NCI-H1417 (cell line): ENCODE measurements around the gene ARHGEF4.

ENCODE experiments used
- DNase-seq, 3 experiments: peaks; one replicate each; lab custom pipeline; 2025; lab: John Stamatoyannopoulos, UW

Gene ARHGEF4

GRCh38 chr2:130819608-130820278 is 17.0 kb upstream of the ARHGEF4 start:
- no peak for DNase-seq

- DNase-seq: no peak
Measured at GRCh38 chr2:130820279-130820861, 16.3 kb upstream of the ARHGEF4 start.

GRCh38 chr2:130821867-130822266 is 14.8 kb upstream of the ARHGEF4 start:
- DNase-seq: no peak

DNA sequence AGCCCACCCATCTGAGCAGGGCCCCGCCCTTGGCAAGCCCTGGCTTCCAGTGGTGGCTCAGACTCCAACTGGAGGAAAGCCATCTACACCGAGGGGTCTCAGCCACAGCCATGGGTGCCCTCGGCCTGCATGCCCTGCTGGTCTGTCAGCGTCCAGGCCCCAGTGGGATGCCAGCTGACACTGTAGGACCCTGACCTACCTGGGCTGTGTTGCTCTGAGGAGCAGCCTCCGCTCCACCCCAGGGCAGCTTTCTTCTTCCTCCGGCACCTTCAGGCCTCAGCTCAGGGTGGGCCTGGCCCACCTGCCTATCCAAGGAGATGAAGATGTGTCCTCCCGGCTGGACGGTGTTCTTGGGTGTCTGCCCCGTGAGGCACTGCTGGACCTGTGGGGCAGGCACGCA is 13.9 kb upstream of the ARHGEF4 start:
- DNase-seq: no peak

GRCh38 chr2:130823171-130823885 is 13.4 kb upstream of the ARHGEF4 start:
- DNase-seq: no peak

DNA sequence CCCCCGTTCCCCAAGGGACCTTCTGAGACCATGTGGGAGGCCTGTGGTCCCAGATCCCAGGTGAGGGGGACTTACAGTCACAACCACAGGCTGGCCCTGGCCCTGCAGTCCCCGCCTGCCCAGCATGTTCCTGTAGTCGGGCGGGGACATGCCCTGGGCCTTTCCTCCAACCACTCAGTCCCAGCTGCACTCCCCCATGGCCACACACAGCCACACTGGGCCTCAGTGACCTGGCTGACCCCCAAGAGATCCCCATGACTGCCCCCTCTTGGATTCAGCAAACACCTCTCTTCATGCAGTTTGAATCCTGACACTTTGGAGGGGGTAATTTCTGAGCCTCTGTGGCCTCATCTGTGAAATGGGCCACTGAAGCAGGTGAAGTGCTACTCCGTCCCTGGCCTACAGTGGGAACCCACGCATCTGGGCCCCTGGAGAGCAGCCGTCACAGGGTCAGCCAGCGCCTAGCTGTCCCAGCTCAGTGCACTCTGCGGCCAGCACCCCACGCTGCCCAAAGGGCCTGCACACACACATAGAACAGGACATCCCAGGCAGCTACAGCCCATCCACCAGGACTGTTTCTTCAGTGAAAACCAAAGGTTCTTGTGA is 12.7 kb upstream of the ARHGEF4 start:
- no peak for DNase-seq

DNA sequence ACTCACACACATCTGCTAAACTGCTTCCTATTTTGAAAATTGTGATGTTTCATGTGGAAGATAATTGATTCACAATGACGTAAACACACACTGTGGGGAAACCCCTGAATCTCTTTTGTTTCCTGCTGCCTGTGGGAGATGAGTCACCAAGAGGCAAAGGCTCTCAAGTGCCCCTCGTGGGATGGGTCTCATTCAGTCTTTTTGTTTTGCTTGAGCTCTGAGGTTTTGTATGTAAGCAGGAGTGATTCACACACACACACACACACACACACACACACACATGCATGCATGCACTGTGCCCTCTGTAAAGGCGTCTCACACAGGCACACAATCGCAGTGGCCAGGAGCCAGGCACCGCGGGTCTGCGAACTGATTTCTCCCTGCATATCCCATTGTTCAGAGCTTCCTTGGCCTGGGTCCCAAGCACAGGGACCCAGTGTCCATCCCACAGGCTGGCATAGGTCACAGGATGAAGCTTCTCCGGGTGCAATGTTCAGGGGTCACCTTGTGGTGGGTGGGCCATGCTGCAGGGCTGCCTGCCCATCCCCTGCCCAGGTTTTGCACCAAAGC is 12.1 kb upstream of the ARHGEF4 start:
- peak in 2 of 3 experiments; percentile 34 to 63 for DNase-seq

DNA sequence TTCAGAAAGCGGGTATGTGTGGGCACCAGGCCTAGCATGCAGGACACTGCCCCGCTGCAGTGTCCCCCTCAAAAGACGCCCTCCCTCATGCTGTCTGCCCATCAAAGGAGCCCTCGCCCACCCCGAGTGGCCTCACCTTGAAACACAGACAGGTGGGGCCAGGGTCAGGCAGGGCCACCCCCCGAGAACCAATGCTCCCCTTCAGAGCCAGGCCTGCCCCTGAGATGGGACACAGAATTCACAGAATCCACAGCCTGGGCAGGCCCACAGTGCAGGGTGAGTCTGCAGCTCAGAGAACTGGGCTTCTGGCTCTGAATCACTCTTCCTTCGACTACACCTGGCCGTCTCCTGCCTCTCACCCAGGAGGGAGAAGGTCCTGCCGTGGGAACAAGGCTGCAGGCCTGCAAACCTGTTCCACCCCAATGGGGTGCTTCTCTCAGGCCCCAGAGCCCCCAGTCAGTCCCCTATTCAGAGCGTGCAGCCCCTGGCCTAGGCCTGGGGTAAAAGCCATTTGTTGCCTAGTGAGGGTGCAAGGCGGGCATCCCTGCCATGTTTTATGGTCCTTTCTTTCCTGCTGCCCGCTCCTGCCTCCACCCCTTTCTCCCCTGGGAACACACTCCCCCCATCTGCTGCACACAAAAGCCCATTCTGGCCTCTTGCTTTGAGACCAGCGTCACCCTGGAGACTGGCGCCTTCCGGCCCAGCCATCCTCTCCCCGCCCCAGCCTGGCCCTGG is 11.3 kb upstream of the ARHGEF4 start:
- peak in 2 of 3 experiments; percentile 8 to 59 for DNase-seq

GRCh38 chr2:130825966-130826253 is 10.8 kb upstream of the ARHGEF4 start:
- no peak for DNase-seq

GRCh38 chr2:130826419-130826818 is 10.3 kb upstream of the ARHGEF4 start:
- no peak for DNase-seq

- no peak for DNase-seq
Measured at GRCh38 chr2:130826821-130827501, 9.8 kb upstream of the ARHGEF4 start.

GRCh38 chr2:130827502-130828251 is 9.0 kb upstream of the ARHGEF4 start:
- DNase-seq: no peak

DNA sequence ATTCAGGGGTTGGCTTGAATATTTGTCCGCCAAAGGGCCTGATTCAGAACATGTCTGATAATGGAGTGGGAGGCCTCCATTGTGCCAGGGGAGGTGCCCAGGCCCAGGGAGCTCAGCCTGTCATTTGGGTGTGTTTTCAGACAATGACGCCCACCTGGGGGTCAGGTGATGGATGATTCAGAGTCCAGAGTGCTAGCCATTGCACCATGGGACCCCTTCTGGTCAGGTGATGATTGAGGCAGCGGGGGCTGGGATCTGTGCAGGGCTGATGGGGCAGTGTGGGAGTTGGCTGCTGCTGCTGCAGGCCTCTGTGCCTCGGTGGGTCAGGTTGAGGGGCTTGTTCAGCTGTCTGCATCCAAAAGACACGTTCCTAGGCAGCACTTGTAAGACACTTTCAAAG is 8.3 kb upstream of the ARHGEF4 start:
- DNase-seq: peak in 1 of 3 experiments; percentile 13

DNA sequence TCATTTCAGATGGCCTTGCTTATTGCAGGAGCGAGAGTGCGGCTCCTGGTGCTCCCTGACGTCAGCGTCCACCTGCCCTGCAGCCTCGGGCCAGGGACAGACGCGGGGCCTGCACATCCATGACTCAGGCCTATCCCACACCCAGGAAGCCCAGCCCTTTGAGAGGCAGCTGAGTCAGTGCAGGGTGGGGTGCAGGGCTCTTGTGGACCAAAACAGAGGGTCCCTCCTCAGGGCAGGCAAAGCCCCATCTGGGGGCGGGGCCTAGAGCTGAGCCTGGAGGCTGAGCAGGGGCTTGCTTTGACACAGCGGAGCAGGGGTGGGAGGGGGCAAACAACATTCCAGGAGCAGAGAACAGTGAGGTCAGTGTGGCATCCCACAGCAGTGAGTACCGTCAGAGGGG is 7.7 kb upstream of the ARHGEF4 start:
- DNase-seq: no peak

DNA sequence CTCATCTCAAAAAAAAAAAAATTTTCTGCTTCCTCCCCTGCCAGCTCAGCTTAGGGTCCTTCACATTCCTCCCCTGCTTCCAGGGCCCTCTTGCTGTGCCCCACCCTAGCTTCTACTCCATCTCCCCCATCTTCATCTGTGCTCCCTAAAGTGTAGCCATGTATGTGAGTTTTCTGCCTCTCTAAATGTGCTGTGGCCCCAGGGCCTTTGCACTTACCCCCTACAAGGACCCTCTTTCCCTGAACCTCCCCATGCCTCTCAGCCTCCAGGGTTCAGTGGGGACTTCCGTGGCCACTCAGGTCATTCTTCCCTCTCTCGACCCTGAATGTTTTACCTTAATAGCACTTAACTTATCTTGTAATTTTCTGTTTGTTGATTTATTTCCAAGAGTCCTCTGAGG is 6.2 kb upstream of the ARHGEF4 start:
- DNase-seq: no peak

DNA sequence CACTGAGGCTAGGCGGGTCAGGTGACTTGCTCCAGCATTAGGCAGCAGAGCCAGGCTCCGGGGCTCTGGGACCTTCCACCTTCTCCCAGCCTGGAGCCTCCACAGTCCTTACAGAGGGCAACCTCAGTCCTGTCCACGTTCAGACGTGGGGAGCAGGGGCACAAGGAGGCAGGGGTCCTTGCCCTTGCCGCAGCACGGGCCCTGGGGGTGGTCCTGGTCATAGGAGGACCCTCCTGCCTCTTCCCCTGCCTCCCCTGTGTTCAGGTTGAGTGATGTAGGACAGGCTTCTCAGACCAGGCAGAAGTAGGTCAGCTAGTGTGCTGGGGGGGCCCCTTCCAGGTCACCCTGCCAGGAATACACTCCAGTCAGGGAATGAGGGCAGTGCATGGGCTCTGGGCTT is 5.4 kb upstream of the ARHGEF4 start:
- no peak for DNase-seq

DNA sequence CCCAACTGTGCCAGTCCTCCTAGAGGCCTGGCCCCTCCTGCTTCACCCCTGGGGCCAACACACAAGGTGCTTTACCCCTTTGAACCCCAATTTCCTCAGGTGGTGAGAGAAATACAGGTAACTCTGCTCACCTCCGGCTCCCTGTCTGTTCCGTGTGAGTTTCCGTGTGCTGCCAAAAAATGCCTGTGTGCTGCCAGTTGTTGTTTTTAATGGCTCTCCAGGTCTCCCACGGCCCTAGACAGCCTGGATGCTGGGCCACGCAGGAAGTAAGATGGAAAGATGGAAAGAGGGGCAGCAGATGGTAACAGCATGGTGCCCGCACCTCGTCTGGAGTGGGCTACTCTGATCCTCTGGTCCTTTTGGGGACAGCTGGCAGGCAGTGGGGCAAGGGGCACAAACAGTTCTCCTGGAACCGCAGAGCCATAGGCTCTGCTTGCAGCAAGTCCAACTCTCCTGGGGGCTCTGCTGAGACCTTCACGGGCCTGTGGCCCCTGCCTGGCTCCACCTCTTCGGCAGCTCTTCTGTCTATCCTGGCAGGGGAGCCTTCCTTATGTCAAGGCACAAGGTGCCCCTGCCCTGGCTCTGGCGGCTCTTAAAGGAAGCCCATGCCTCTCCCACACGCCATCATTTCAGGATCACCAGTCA is 4.3 kb upstream of the ARHGEF4 start:
- DNase-seq: no peak

GRCh38 chr2:130834091-130834930 is 2.4 kb upstream of the ARHGEF4 start:
- DNase-seq: peak in 2 of 3 experiments; percentile 68 to 79
